ENCODE data around the gene NAGK. TPM values are rescaled to one million over a fixed set of nuclear protein-coding genes. Genes with fewer than 3 reads are reported as not detected.
"Not testable (repeated sequence)": the region's sequence is repeated elsewhere in the genome, so short reads cannot be mapped to it uniquely, and the experiment has no call there.

The NAGK gene
- total and polyA plus RNA-seq, 7 donors = 36.3 to 93.1 (median 72.8) TPM

DNA sequence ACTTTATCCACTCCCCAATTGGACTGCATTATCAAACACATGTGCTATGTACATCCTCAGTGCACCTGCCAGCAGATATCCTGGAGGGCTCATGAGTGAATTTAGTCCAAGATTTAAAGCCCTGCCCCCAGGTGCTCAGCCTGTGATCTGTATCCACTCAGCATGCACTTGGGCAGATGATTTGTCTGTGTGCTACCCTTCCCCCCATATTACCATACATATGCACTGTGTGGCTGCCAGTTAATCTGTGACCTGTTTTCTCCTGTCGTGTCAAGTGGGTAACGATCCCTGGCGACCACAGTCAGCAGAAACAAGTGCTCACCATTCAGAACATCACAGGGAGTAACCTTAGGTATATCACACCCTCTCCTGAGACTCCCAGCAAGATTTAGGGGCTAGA, 10.2 kb downstream of the NAGK start:
- Histone ChIP-seq H3K4me3 (no peak overlapping the region), H3K4me1 (no peaks in the 10 kb centered on the region), H3K27ac (no peak overlapping the region), H3K27me3 (no peaks in the 10 kb centered on the region), H3K36me3 (peaks cover 6 to 62% (median 31%) of the 10 kb centered on the region in 4 donors), H3K9me3 (no peaks in the 10 kb centered on the region)
- DNase-seq = peak; percentile 5
- no peak for TF ChIP-seq EP300 (IDR thresholded peaks at IDR 0.05)
- TF ChIP-seq POLR2AphosphoS5 (IDR thresholded peaks at IDR 0.05) = no peak
- no peak for TF ChIP-seq CTCF (IDR thresholded peaks at IDR 0.05)
- TF ChIP-seq POLR2A (IDR thresholded peaks at IDR 0.05) = no peak
- intact Hi-C loops (cut with DNase I) = no loop called here
- WGBS, 2 donors = 73 to 91% methylated on average over 3 of the region's 3 CpGs

DNA sequence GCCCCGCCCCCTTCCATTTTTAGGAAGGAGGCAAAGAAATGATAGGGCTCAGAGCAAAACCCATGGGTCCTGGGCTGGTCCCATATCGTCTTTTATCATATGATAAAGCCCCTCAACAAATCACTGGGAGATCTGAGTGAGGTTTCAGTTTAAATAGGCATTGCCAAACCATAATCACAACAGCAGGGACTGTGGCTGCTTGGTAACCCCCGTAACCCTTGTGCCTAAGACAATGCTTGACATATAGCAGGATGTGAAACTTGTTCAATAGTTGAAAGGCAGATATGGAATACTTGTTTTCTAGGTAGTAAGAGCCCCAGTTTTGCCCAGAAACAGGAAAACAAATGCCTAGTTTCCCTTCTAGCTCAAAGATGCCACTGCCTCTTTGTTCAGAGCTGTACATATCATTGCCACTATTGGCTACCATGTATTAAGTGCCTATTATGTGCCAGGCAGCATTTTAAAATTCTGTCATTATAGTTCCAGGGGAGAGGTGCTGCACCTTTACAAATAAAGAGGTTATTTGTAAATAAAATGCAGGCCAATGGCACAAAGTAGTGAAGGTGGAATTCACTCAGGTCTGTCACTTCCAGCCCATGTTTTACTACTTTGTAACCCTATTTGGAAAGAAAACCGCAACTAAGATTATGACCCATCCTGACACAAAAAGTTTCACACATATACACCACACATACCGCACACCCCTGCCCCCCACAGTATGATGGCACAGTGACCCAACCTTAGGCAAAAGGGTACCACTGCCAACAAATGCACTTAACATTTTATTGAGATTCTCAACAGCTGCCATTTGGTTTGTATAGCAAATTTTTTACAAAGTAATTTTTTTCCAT, 14.2 kb downstream of the NAGK start:
- WGBS, 2 donors = 75 to 80% methylated on average over 5 of the region's 5 CpGs
- intact Hi-C loops (cut with DNase I) = no loop called here
- no peak overlapping the region for H3K27ac ChIP-seq
- peaks cover 0 to 22% (median 11%) of the 10 kb centered on the region in 4 donors for H3K36me3 ChIP-seq
- H3K4me1 ChIP-seq = peaks cover 0 to 6% (median 0%) of the 10 kb centered on the region in 4 donors
- no peaks in the 10 kb centered on the region for H3K9me3 ChIP-seq
- TF ChIP-seq CTCF (IDR thresholded peaks at IDR 0.05) (no peak), POLR2A (IDR thresholded peaks at IDR 0.05) (no peak), EP300 (IDR thresholded peaks at IDR 0.05) (no peak), POLR2AphosphoS5 (IDR thresholded peaks at IDR 0.05) (no peak)
- H3K4me3 ChIP-seq = no peak overlapping the region
- DNase-seq = peak; percentile 41
- H3K27me3 ChIP-seq = no peaks in the 10 kb centered on the region

- peaks cover 0 to 15% (median 8%) of the 10 kb centered on the region in 4 donors for H3K36me3 ChIP-seq
- H3K27ac ChIP-seq; H3K4me3 ChIP-seq; intact Hi-C loops (cut with DNase I); H3K27me3 ChIP-seq; DNase-seq; H3K9me3 ChIP-seq; H3K4me1 ChIP-seq: not testable (repeated sequence)
- no CpG with 5 or more reads among the region's 3 CpGs for WGBS, 2 donors
Observed at GRCh38 chr2:71083297-71083696, 14.8 kb downstream of the NAGK start.

DNA sequence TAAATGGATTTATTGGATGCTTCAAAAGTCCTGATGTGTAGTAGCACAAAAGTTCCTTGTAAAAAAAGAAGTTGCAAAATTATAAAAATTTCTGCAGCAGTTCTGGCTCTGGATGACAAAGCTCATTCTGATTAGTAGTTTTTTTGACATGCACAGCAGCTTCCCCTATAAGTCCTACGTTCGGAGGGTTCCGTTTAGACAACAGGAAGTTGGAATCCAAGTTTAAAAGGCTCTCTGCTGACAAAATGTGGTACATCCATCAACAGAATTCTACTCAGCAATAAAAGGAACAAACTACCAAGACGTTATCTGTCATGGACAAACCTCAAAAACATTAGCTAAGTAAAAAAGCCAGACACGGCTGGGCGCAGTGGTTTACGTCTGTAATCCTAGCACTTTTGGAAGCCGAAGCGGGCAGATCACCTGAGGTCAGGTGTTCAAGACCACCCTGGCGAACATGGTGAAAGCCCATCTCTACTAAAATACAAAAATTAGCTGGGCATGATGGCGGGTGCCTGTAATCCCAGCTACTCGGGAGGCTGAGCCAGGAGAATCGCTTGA, 15.4 kb downstream of the NAGK start:
- H3K4me1 ChIP-seq; intact Hi-C loops (cut with DNase I); H3K27me3 ChIP-seq; H3K36me3 ChIP-seq; H3K9me3 ChIP-seq: not testable (repeated sequence)
- DNase-seq = peak; percentile 60
- Histone ChIP-seq H3K4me3 (peak overlapping the region in 3 of 4 donors; percentile 9 to 30 (median 26)), H3K27ac (peak overlapping the region in 2 of 4 donors; percentile 25 to 39)
- 61 to 75% methylated on average over 10 of the region's 13 CpGs for WGBS, 2 donors

DNA sequence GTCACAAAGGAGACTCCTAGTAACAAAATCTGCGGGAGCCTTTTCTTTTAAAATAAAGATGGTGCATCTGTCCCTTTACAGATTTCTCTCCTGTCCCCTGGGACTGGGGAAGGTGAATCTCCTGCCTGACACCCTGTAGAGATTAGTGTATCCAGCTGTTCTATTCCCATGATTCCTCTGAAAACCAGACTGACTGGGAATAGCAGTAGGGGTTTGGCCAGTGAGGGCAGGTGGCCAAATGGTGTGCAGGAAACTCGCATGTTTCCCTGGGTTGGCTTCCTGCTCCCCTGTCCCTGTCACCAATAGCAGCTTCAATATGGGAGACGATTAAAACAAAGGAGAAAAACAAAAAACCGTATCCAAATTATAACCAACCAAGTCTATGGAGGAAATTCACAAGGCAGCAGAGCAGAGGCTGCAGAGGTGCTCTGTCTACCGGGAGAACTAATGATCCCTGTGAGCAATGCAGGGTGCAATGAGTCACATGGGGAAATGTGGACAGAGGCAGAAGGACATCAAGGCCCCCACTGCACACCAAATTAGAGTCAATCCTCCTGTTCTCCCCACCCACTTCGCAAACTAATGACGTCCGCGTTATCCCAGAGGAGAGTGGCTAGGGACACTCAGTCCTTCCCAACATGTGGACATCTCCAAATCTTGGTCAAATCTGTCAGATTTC, 17.0 kb downstream of the NAGK start:
- not testable (repeated sequence) for H3K9me3 ChIP-seq, H3K4me3 ChIP-seq
- WGBS, 2 donors = 33 to 68% methylated on average over 9 of the region's 9 CpGs

DNA sequence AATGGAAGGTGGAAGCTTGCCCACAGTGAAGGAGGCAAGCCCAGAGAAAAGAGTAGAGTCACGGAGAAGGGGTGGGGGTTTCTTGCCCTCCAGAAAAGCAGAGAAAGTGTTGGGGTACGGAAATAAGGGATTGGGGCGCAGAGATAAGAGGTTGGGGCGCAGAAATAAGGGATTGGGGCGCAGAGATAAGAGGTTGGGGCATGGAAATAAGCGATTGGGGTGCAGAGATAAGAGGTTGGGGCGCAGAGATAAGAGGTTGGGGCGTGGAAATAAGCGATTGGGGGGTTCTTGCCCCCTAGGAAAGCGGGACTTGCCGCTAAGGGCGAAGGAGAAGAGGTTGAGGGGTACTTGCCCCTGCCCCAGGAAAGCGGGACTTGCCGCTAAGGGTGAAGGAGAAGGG, 21.0 kb downstream of the NAGK start:
- H3K4me1 ChIP-seq; H3K36me3 ChIP-seq; H3K27ac ChIP-seq; intact Hi-C loops (cut with DNase I); H3K9me3 ChIP-seq; DNase-seq; H3K4me3 ChIP-seq: not testable (repeated sequence)
- 85 to 87% methylated on average over 14 of the region's 14 CpGs for WGBS, 2 donors
- peaks cover 0 to 12% (median 0%) of the 10 kb centered on the region in 3 donors for H3K27me3 ChIP-seq

More for the DNA sequence above, 17.0 kb downstream of the NAGK start:
- H3K4me1 ChIP-seq; H3K36me3 ChIP-seq; H3K27ac ChIP-seq; intact Hi-C loops (cut with DNase I): not testable (repeated sequence)
- peaks cover 0 to 12% (median 0%) of the 10 kb centered on the region in 3 donors for H3K27me3 ChIP-seq
- DNase-seq = peak; percentile 40

DNA sequence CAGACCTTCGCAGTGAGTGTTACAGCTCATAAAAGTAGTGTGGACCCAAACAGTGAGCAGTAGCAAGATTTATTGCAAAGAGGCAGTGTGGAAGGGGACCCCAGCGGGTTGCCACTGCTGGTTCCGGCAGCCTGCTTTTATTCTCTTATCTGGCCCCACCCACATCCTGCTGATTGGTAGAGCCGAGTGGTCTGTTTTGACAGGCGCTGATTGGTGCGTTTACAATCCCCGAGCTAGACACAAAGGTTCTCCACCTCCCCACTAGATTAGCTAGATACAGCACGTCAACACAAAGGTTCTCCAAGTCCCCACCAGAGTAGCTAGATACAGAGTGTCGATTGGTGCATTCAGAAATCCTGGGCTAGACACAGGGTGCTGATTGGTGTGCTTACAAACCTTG, 23.4 kb downstream of the NAGK start:
- H3K9me3 ChIP-seq; H3K36me3 ChIP-seq; intact Hi-C loops (cut with DNase I); H3K4me3 ChIP-seq; H3K27ac ChIP-seq; H3K4me1 ChIP-seq; DNase-seq: not testable (repeated sequence)
- 84 to 87% methylated on average over 9 of the region's 9 CpGs for WGBS, 2 donors
- H3K27me3 ChIP-seq = peaks cover 0 to 12% (median 0%) of the 10 kb centered on the region in 3 donors

DNA sequence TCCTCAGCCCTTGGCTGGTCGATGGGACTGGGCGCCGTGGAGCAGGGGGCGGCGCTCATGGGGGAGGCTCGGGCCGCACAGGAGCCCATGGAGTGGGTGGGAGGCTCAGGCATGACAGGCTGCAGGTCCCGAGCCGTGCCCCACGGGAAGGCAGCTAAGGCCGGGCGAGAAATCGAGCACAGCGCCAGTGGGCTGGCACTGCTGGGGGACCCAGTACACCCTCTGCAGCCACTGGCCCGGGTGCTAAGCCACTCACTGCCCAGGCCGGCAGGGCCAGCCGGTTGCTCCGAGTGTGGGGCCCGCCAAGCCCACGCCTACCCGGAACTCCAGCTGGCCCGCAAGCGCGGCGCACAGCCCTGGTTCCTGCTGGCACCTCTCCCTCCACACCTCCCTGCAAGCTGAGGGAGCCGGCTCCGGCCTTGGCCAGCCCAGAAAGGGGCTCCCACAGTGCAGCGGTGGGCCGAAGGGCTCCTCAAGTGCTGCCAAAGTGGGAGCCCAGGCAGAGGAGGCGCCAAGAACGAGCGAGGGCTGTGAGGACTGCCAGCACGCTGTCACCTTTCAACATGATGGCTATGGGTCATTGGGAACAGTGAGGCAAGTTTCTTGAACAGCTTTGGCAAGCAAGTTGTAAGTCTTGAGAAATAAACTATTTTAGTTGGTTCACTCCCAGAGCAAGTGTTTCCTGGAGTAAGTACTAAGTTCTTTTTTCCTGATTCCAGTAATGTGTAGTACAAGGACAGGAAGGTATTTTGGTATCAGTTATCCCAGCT, 24.2 kb downstream of the NAGK start:
- H3K4me1 ChIP-seq; H3K27ac ChIP-seq; H3K36me3 ChIP-seq; intact Hi-C loops (cut with DNase I); H3K9me3 ChIP-seq; DNase-seq; H3K4me3 ChIP-seq: not testable (repeated sequence)
- WGBS, 2 donors = 91 to 96% methylated on average over 33 of the region's 33 CpGs
- H3K27me3 ChIP-seq = peaks cover 0 to 12% (median 0%) of the 10 kb centered on the region in 3 donors

Data from sigmoid colon (tissue), 7 donors.